ENCODE measurements around the gene ASB6.
"Not testable (repeated sequence)": the region's sequence is repeated elsewhere in the genome, so short reads cannot be mapped to it uniquely, and the experiment has no call there.

Gene ASB6

DNA sequence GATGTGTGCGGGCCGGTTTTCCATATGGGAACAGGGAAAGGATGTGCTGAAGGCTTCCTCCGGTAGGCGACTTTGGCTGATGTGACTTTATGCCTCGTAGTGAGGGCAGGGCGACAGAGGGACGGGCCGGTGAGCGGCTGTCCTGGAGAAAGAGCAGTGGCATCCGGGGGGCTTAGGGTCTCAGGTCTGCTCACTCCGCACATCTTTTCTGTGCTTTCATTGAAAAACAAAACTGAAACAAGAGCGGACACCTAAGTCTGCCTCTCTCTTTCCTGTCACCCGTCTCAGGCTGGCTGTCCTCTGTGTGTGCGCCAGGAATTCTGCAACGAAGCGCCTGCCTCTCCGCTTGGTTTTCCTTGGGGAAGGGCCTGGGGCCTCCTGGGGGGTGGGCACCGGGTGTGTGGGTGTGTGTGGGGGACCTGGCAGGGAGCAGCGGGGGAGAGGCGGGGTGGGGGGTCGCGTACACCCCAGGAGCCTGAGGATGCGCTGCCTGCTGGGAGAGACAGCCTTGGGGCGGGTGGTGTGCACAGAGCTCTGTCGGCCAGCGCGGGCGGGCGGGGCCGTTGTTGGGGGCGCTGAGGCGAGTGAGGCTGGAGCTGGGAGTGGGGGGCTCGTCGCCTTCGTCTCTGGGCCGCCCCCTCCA is 22.9 kb upstream of the ASB6 start:
- in situ Hi-C loops (cut with MboI; ENCODE audit: low sequenced_read_pairs, unreplicated experiment), result no loop called here
- TF ChIP-seq, protein P1, sequence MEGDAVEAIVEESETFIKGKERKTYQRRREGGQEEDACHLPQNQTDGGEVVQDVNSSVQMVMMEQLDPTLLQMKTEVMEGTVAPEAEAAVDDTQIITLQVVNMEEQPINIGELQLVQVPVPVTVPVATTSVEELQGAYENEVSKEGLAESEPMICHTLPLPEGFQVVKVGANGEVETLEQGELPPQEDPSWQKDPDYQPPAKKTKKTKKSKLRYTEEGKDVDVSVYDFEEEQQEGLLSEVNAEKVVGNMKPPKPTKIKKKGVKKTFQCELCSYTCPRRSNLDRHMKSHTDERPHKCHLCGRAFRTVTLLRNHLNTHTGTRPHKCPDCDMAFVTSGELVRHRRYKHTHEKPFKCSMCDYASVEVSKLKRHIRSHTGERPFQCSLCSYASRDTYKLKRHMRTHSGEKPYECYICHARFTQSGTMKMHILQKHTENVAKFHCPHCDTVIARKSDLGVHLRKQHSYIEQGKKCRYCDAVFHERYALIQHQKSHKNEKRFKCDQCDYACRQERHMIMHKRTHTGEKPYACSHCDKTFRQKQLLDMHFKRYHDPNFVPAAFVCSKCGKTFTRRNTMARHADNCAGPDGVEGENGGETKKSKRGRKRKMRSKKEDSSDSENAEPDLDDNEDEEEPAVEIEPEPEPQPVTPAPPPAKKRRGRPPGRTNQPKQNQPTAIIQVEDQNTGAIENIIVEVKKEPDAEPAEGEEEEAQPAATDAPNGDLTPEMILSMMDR (IDR thresholded peaks at IDR 0.05; ENCODE audit: borderline replicate concordance, control extremely low read depth, extremely low read depth, insufficient read depth, missing control alignments), result no peak
- DNase-seq (ENCODE audit: low spot score), result no peak

DNA sequence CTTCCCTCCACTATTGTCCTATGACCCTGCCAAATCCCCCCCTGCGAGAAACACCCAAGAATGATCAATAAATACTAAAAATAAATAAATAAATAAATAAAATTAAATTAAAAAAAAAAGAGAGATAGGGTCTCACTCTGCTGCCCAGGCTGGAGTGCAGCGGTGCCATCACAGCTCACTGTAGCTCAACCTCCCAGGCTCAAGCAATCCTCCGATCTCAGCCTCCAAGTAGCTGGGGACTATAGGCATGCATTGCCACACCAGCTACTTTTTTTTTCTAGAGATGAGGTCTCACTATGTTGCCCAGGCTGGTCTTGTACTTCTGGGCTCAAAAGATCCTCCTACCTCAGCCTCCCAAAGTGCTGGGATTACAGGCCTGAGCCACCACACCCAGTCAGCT is 20.3 kb upstream of the ASB6 start:
- in situ Hi-C loops (cut with MboI; ENCODE audit: low sequenced_read_pairs, unreplicated experiment); DNase-seq (ENCODE audit: low spot score): not testable (repeated sequence)

DNA sequence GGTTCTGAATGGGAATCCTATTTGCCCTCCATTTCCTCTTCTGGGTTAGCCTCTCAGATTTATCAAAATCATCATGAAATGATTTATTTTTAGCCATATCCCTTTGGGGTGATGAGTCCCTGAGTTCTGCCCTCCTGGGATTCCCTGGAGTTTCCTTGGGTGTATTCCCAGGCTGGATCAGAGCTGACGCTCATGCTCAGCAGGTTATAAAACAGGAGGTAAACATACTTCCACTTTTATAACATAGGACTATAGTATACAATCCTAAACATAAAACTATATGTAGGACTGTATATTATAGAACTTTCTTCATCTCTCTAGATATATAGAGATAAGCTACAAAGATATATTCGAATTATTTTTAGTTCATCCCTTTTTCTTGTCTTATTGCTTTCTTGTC is 19.1 kb upstream of the ASB6 start:
- in situ Hi-C loops (cut with MboI; ENCODE audit: low sequenced_read_pairs, unreplicated experiment), result no loop called here
- TF ChIP-seq, protein P1 (IDR thresholded peaks at IDR 0.05; ENCODE audit: borderline replicate concordance, control extremely low read depth, extremely low read depth, insufficient read depth, missing control alignments), result no peak
- DNase-seq (ENCODE audit: low spot score), result no peak

DNA sequence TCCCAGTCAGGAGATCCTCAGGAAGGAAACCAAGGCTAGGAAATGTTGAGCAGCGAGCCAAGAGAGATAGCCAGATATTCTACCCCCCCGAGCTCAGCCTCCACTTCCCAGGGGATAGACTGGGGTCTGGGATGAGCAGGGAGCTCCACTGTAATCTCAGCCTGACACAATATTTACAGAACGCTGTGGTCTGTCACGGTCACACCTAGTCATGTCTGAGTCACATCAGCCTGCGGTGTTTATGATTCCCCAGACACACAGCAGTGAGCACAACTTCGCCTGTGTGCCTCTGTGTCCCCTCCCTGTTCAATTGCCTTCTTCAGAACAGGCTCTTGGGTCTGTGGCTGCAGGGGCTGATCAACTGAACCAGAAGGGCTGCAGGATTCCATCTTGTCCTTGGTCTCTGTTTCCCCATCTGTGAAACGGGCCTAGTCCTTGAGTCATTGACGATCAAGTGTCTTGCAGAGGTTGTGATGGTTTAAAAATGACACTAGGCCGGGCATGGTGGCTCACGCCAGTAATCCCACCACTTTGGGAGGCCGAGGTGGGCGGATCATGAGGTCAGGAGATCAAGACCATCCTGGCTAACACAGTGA is 14.9 kb upstream of the ASB6 start:
- TF ChIP-seq, protein P1 (IDR thresholded peaks at IDR 0.05; ENCODE audit: borderline replicate concordance, control extremely low read depth, extremely low read depth, insufficient read depth, missing control alignments), result no peak
- no peak for DNase-seq (ENCODE audit: low spot score)
- in situ Hi-C loops (cut with MboI; ENCODE audit: low sequenced_read_pairs, unreplicated experiment), result no loop called here

DNA sequence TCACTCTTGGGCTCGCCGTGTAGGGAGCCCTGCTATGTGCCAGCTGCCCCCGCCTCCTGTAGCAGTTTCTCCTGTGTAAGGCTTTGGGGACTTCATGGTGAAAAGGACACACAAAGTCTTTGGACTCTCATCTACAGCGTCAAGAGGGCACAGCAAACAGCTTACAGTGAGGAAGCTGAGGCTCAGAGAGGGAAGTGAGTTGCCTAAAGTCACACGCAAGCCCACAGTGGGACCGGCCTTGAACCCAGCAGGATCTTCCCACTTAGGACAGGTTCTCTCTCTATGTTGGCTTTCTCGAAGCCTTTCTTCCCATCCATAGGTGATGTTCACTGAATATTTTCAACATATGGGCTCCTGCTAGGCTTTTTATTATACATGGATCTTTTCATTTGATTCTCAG is 13.7 kb upstream of the ASB6 start:
- DNase-seq (ENCODE audit: low spot score), result no peak
- in situ Hi-C loops (cut with MboI; ENCODE audit: low sequenced_read_pairs, unreplicated experiment), result no loop called here

DNA sequence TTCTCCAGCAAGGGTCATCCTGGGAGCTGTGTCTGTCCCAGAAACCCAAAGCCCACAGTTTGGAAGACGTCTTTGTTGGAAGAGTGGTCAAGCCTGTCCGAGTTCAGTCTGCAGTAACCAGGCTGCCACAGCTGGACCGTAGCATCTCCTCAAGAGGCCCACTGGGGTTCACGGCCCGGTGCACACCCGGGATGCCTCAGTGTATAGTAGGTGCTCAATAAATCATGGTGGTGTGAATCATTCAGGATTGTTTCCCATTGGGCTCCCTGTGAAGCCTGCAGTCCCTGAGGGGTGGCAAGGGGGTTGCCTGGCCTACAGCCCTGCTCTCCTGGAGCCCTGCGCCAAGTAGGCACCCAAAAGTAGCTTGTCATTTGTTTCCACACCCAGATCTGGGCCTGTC is 13.2 kb upstream of the ASB6 start:
- TF ChIP-seq, protein P1 (IDR thresholded peaks at IDR 0.05; ENCODE audit: borderline replicate concordance, control extremely low read depth, extremely low read depth, insufficient read depth, missing control alignments), result no peak
- DNase-seq (ENCODE audit: low spot score), result no peak
- in situ Hi-C loops (cut with MboI; ENCODE audit: low sequenced_read_pairs, unreplicated experiment), result no loop called here

More for the DNA sequence above, 13.7 kb upstream of the ASB6 start:
- TF ChIP-seq, protein P1 (IDR thresholded peaks at IDR 0.05; ENCODE audit: borderline replicate concordance, control extremely low read depth, extremely low read depth, insufficient read depth, missing control alignments), result no peak

DNA sequence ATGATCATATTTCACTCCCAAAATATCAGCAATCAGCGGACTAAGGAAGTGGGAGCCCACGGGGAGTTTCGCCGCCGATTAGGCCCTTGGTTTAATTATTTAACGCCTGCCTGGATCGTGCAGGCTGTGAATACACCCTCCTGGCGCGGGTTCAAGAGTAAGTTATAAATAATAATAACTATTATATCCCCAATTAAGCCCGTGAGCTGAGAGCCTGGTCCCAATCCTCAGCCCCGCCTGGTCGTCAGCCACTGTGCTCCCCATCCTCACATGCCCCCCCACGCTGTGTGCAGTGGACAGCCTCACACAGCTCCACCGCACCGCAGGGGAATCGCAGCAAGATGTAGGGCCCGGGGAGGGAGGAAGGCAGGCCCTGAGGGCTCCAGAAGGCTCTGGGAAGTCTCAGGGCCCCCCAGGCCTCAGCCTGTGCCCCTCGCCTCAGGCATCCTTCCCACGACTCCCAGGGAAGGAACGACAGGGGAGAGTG is 12.6 kb upstream of the ASB6 start:
- TF ChIP-seq, protein P1 (IDR thresholded peaks at IDR 0.05; ENCODE audit: borderline replicate concordance, control extremely low read depth, extremely low read depth, insufficient read depth, missing control alignments), result no peak
- in situ Hi-C loops (cut with MboI; ENCODE audit: low sequenced_read_pairs, unreplicated experiment), result no loop called here
- no peak for DNase-seq (ENCODE audit: low spot score)

Measured in GM13976 (cell line).